Measurements from ENCODE around the gene NPAS3.

Gene NPAS3

GRCh38 chr14:33510991-33511390 lies 572.3 kb downstream of the NPAS3 start:
- DNase-seq (ENCODE audit: low read depth, low spot score): no peak

- no peak for DNase-seq (ENCODE audit: low read depth, low spot score)
These were observed 573.4 kb downstream of the NPAS3 start for GRCh38 chr14:33511851-33512640.

GRCh38 chr14:33515441-33515840 lies 576.8 kb downstream of the NPAS3 start:
- no peak for DNase-seq (ENCODE audit: low read depth, low spot score)

- DNase-seq (ENCODE audit: low read depth, low spot score): no peak
These were observed 577.2 kb downstream of the NPAS3 start for GRCh38 chr14:33515899-33516298.

- DNase-seq (ENCODE audit: low read depth, low spot score): no peak
These were observed 578.3 kb downstream of the NPAS3 start for GRCh38 chr14:33516898-33517436.

GRCh38 chr14:33521192-33521591 lies 582.5 kb downstream of the NPAS3 start:
- DNase-seq (ENCODE audit: low read depth, low spot score): no peak

- DNase-seq (ENCODE audit: low read depth, low spot score): no peak
These were observed 585.6 kb downstream of the NPAS3 start for GRCh38 chr14:33524244-33524643.

- DNase-seq (ENCODE audit: low read depth, low spot score): no peak
These were observed 586.9 kb downstream of the NPAS3 start for GRCh38 chr14:33525626-33526025.

- DNase-seq (ENCODE audit: low read depth, low spot score): no peak
These were observed 588.5 kb downstream of the NPAS3 start for GRCh38 chr14:33527023-33527634.

- no peak for DNase-seq (ENCODE audit: low read depth, low spot score)
These were observed 590.0 kb downstream of the NPAS3 start for GRCh38 chr14:33528655-33529054.

GRCh38 chr14:33529787-33530757 lies 591.4 kb downstream of the NPAS3 start:
- no peak for DNase-seq (ENCODE audit: low read depth, low spot score)

- no peak for DNase-seq (ENCODE audit: low read depth, low spot score)
These were observed 593.9 kb downstream of the NPAS3 start for GRCh38 chr14:33532553-33532952.

- DNase-seq (ENCODE audit: low read depth, low spot score): no peak
These were observed 595.4 kb downstream of the NPAS3 start for GRCh38 chr14:33534104-33534503.

- no peak for DNase-seq (ENCODE audit: low read depth, low spot score)
These were observed 596.0 kb downstream of the NPAS3 start for GRCh38 chr14:33534632-33535031.

- no peak for DNase-seq (ENCODE audit: low read depth, low spot score)
These were observed 601.3 kb downstream of the NPAS3 start for GRCh38 chr14:33539918-33540357.

- no peak for DNase-seq (ENCODE audit: low read depth, low spot score)
These were observed 602.5 kb downstream of the NPAS3 start for GRCh38 chr14:33541171-33541570.

GRCh38 chr14:33542338-33543287 lies 603.9 kb downstream of the NPAS3 start:
- DNase-seq (ENCODE audit: low read depth, low spot score): no peak

- no peak for DNase-seq (ENCODE audit: low read depth, low spot score)
These were observed 607.0 kb downstream of the NPAS3 start for GRCh38 chr14:33545696-33546095.

GRCh38 chr14:33548606-33549005 lies 609.9 kb downstream of the NPAS3 start:
- DNase-seq (ENCODE audit: low read depth, low spot score): no peak

GRCh38 chr14:33551963-33552362 lies 613.3 kb downstream of the NPAS3 start:
- no peak for DNase-seq (ENCODE audit: low read depth, low spot score)

Measured in activated naive CD8-positive, alpha-beta T cell treated with anti-CD3 and anti-CD28 coated beads, Interleukin-2, amount 50 U/mL, for 16 hours (primary cell).